ENCODE results near the gene KCNIP3. TPM values are rescaled to one million over a fixed set of nuclear protein-coding genes. Genes with fewer than 3 reads are reported as not detected.

KCNIP3 gene
- total RNA-seq (1 to 10 TPM; 1.8 to 2.4 TPM), polyA plus RNA-seq (1 to 10 TPM; 1.8 to 2.7 TPM)
- long read RNA-seq, donor 1, partial matches to known transcripts = 0 of 2 reads
- long read RNA-seq, donor 1, other reads (novel, unspliced or antisense) = 0 of 2 reads
- long read RNA-seq, donor 2 = 0 reads
- long read RNA-seq, donor 3, partial matches to known transcripts = 0 of 1 reads
- long read RNA-seq, donor 3, other reads (novel, unspliced or antisense) = 0 of 1 reads
- long read RNA-seq, donor 4, partial matches to known transcripts = 0 of 2 reads
- long read RNA-seq, donor 4, other reads (novel, unspliced or antisense) = 0 of 2 reads
- long read RNA-seq, donor 5, partial matches to known transcripts = 0 of 3 reads
- long read RNA-seq, donor 5, other reads (novel, unspliced or antisense) = 0 of 3 reads

- H3K27ac ChIP-seq (ENCODE audit: low read depth in 1 of 2, low read length in 1 of 2) = no peak within 1 kb of the TSS
- H3K36me3 ChIP-seq (ENCODE audit: control insufficient read depth in 4 of 4, insufficient read depth in 4 of 4, low read length in 4 of 4) = no peaks in the 10 kb centered on the region
- no peak within 1 kb of the TSS for H3K4me3 ChIP-seq
- H3K9me3 ChIP-seq (ENCODE audit: control insufficient read depth in 4 of 4, insufficient read depth in 3 of 4, low read length in 3 of 4) = peaks cover 0 to 4% (median 0%) of the 10 kb centered on the region in 4 donors
- peak within 1 kb of the TSS in 1 of 2 donors; percentile 34 for H3K9ac ChIP-seq (ENCODE audit: insufficient read depth in 1 of 2, low read length in 2 of 2)
- 5 to 12% methylated on average over 10 to 13 of the region's 13 CpGs for WGBS, 2 donors
- peak; percentile 79 to 88 (median 80) for DNase-seq
- H3K4me1 ChIP-seq (ENCODE audit: control insufficient read depth in 5 of 5, insufficient read depth in 5 of 5, low read length in 5 of 5) = peaks cover 0 to 22% (median 0%) of the 10 kb centered on the region in 5 donors
- H3K27me3 ChIP-seq (ENCODE audit: control insufficient read depth in 3 of 3, insufficient read depth in 3 of 3, low read length in 2 of 3) = no peaks in the 10 kb centered on the region
- ATAC-seq (ENCODE audit: insufficient read depth, low FRiP score) = no peak
- TF ChIP-seq, protein P1, sequence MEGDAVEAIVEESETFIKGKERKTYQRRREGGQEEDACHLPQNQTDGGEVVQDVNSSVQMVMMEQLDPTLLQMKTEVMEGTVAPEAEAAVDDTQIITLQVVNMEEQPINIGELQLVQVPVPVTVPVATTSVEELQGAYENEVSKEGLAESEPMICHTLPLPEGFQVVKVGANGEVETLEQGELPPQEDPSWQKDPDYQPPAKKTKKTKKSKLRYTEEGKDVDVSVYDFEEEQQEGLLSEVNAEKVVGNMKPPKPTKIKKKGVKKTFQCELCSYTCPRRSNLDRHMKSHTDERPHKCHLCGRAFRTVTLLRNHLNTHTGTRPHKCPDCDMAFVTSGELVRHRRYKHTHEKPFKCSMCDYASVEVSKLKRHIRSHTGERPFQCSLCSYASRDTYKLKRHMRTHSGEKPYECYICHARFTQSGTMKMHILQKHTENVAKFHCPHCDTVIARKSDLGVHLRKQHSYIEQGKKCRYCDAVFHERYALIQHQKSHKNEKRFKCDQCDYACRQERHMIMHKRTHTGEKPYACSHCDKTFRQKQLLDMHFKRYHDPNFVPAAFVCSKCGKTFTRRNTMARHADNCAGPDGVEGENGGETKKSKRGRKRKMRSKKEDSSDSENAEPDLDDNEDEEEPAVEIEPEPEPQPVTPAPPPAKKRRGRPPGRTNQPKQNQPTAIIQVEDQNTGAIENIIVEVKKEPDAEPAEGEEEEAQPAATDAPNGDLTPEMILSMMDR (IDR thresholded peaks at IDR 0.05; ENCODE audit: control extremely low read depth, extremely low read depth) = no peak
These were observed at the start of gene KCNIP3 for GRCh38 chr2:95296880-95297487. Gene KCNIP3 (plus strand): TSS chr2:95297347. CDS start chr2:95297439, 92 bp downstream.

GRCh38 chr2:95258271-95258670 lies 38.9 kb upstream of the KCNIP3 start:
- Histone ChIP-seq H3K4me1 (ENCODE audit: control insufficient read depth in 5 of 5, insufficient read depth in 5 of 5, low read length in 5 of 5) (peaks cover 0 to 7% (median 0%) of the 10 kb centered on the region in 5 donors), H3K9me3 (ENCODE audit: control insufficient read depth in 4 of 4, insufficient read depth in 3 of 4, low read length in 3 of 4) (peaks cover 0 to 3% (median 0%) of the 10 kb centered on the region in 4 donors), H3K4me3 (no peak overlapping the region), H3K27ac (ENCODE audit: low read depth in 1 of 2, low read length in 1 of 2) (no peak overlapping the region), H3K36me3 (ENCODE audit: control insufficient read depth in 4 of 4, insufficient read depth in 4 of 4, low read length in 4 of 4) (no peaks in the 10 kb centered on the region), H3K9ac (ENCODE audit: insufficient read depth in 1 of 2, low read length in 2 of 2) (no peak overlapping the region), H3K27me3 (ENCODE audit: control insufficient read depth in 3 of 3, insufficient read depth in 3 of 3, low read length in 2 of 3) (no peaks in the 10 kb centered on the region)
- 77 to 91% methylated on average over 2 of the region's 2 CpGs for WGBS, 2 donors
- DNase-seq (no peak), ATAC-seq (ENCODE audit: insufficient read depth, low FRiP score) (no peak)
- TF ChIP-seq, protein P1 (IDR thresholded peaks at IDR 0.05; ENCODE audit: control extremely low read depth, extremely low read depth) = no peak

DNA sequence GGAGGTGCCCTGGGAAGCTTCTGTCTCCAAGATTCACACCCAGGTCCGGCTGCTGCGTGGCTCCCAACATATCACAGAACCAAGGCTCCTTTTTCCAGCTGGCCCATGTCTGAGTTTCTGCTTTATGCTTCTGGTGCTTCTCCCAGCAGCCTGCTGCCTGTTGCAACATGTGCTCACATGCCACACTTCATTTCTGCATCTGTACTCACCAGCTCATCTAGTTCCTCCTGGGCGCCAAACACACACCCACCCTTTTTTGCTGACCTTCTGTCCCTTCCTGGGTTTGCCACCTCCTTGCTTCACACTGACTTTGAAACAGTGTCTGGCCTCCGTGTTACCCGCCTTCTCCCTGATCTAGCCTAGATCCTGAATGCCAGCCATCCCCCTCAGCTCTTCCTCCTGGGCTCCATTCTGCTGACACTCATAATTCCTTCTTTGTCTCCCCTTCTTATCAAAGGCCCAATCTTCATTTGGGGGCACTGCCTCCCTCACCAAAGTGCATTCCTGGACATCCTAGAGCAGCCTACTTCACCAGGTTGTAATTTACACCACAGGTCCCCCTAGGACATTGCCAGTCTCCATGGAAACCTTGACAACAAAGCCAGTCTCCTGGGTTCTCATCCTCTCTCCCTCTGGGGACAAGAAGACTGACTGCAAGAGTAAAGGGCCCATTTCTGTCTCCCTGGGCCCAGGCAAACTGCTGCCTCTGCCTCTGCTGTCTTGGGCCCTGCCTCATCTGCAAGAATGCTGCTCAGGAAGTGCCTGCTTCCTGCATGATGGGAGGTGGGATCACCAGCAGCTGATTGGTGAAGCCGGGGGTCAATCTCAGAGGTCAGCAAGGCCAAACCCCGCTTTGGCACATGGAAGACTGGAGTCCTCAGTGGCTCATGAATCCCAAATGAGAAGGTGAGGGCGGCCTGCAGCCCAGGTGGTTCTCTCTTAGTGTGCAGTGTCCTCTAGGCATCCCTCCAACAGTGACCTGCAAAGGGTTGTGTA lies 36.8 kb upstream of the KCNIP3 start:
- no peak overlapping the region for H3K9ac ChIP-seq (ENCODE audit: insufficient read depth in 1 of 2, low read length in 2 of 2)
- H3K27ac ChIP-seq (ENCODE audit: low read depth in 1 of 2, low read length in 1 of 2) = no peak overlapping the region
- peaks cover 0 to 3% (median 0%) of the 10 kb centered on the region in 4 donors for H3K9me3 ChIP-seq (ENCODE audit: control insufficient read depth in 4 of 4, insufficient read depth in 3 of 4, low read length in 3 of 4)
- H3K4me3 ChIP-seq = no peak overlapping the region
- H3K4me1 ChIP-seq (ENCODE audit: control insufficient read depth in 5 of 5, insufficient read depth in 5 of 5, low read length in 5 of 5) = peaks cover 0 to 7% (median 0%) of the 10 kb centered on the region in 5 donors
- no peaks in the 10 kb centered on the region for H3K36me3 ChIP-seq (ENCODE audit: control insufficient read depth in 4 of 4, insufficient read depth in 4 of 4, low read length in 4 of 4)
- WGBS, 2 donors = 62 to 68% methylated on average over 8 of the region's 8 CpGs
- ATAC-seq (ENCODE audit: insufficient read depth, low FRiP score) (peak; percentile 30), DNase-seq (peak in 2 of 3 donors; percentile 21 to 58)
- no peaks in the 10 kb centered on the region for H3K27me3 ChIP-seq (ENCODE audit: control insufficient read depth in 3 of 3, insufficient read depth in 3 of 3, low read length in 2 of 3)
- TF ChIP-seq, protein P1 (IDR thresholded peaks at IDR 0.05; ENCODE audit: control extremely low read depth, extremely low read depth) = no peak
